ENCODE measurements around the gene FBN2.
"Not testable (repeated sequence)": the region's sequence is repeated elsewhere in the genome, so short reads cannot be mapped to it uniquely, and the experiment has no call there.

FBN2 gene

GRCh38 chr5:128532776-128533175 lies 5.3 kb downstream of the FBN2 start:
- DNase-seq, result no peak

GRCh38 chr5:128532127-128532526 lies 5.9 kb downstream of the FBN2 start:
- no peak for DNase-seq

- no peak for DNase-seq
These were observed 9.3 kb downstream of the FBN2 start for GRCh38 chr5:128528637-128529255.

GRCh38 chr5:128528126-128528525 lies 9.9 kb downstream of the FBN2 start:
- no peak for DNase-seq

GRCh38 chr5:128527077-128527476 lies 11.0 kb downstream of the FBN2 start:
- no peak for DNase-seq

GRCh38 chr5:128522336-128522735 lies 15.7 kb downstream of the FBN2 start:
- no peak for DNase-seq

GRCh38 chr5:128519827-128520226 lies 18.2 kb downstream of the FBN2 start:
- no peak for DNase-seq

GRCh38 chr5:128516978-128517377 lies 21.1 kb downstream of the FBN2 start:
- no peak for DNase-seq

GRCh38 chr5:128513806-128514205 lies 24.2 kb downstream of the FBN2 start:
- no peak for DNase-seq

- DNase-seq, result no peak
These were observed 25.2 kb downstream of the FBN2 start for GRCh38 chr5:128512894-128513293.

GRCh38 chr5:128506643-128507042 lies 31.4 kb downstream of the FBN2 start:
- no peak for DNase-seq

GRCh38 chr5:128503727-128504126 lies 34.3 kb downstream of the FBN2 start:
- DNase-seq, result not testable (repeated sequence)

- DNase-seq, result no peak
These were observed 39.1 kb downstream of the FBN2 start for GRCh38 chr5:128498844-128499455.

GRCh38 chr5:128494516-128494915 lies 43.5 kb downstream of the FBN2 start:
- DNase-seq, result no peak

- no peak for DNase-seq
These were observed 44.3 kb downstream of the FBN2 start for GRCh38 chr5:128493657-128494329.

- DNase-seq, result no peak
These were observed 46.8 kb downstream of the FBN2 start for GRCh38 chr5:128491291-128491690.

- DNase-seq, result no peak
These were observed 47.3 kb downstream of the FBN2 start for GRCh38 chr5:128490761-128491160.

- no peak for DNase-seq
These were observed 51.0 kb downstream of the FBN2 start for GRCh38 chr5:128487041-128487440.

- no peak for DNase-seq
These were observed 54.3 kb downstream of the FBN2 start for GRCh38 chr5:128483738-128484137.

GRCh38 chr5:128480906-128481633 lies 57.0 kb downstream of the FBN2 start:
- no peak for DNase-seq

- no peak for DNase-seq
These were observed 57.9 kb downstream of the FBN2 start for GRCh38 chr5:128480158-128480557.

- DNase-seq, result no peak
These were observed 59.4 kb downstream of the FBN2 start for GRCh38 chr5:128478386-128479368.

All from NK-92 treated with Interleukin-12 subunit alpha and Interleukin-12 subunit beta, amount 100 ng/mL, for 24 hours (cell line).